ENCODE measurements around the gene TIMM8B. TPM values are rescaled to one million over a fixed set of nuclear protein-coding genes. Genes with fewer than 3 reads are reported as not detected.
"Not testable (repeated sequence)": the region's sequence is repeated elsewhere in the genome, so short reads cannot be mapped to it uniquely, and the experiment has no call there.

Gene TIMM8B
- total and polyA plus RNA-seq, 5 donors: 88.8 to 167 (median 92.2) TPM

DNA sequence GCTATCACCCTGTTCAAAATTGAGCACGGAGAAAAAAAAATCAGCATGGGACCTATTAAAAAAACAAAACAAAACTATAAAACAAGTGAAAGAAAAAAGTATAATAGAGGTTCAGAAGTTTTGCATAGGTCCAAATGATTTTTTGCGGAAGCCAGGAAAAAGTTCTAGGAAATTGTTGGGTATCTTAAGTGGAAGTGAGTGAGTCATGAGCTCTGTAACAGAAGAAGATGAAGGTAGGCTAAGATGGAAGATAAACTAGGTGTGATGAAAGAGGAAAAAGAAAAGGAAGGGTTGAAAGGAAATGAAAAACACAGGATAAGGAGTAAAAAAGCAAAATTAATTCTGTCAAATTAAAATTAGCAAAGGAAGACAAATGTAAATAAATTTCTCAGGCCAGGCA is 27.9 kb upstream of the TIMM8B start:
- ATAC-seq (no peak), DNase-seq (no peak)
- intact Hi-C loops (cut with DNase I): loop anchor here in 3 of 4 donors (5.0 to 10.0 kb wide), 2 partner anchors 60 to 63 kb away; partner anchors contain the start of gene BCO2 (in 3 of the 3)
- no peaks in the 10 kb centered on the region for H3K27me3 ChIP-seq (ENCODE audit: control insufficient read depth, insufficient read depth)
- no peaks in the 10 kb centered on the region for H3K9me3 ChIP-seq (ENCODE audit: control insufficient read depth, low read length)
- no peak overlapping the region for H3K4me3 ChIP-seq (ENCODE audit: low read length)
- no peak overlapping the region for H3K27ac ChIP-seq (ENCODE audit: low read length)
- peaks cover 1% of the 10 kb centered on the region for H3K4me1 ChIP-seq (ENCODE audit: control insufficient read depth, insufficient read depth, low read length)
- WGBS: 86% methylated on average over 2 of the region's 2 CpGs

DNA sequence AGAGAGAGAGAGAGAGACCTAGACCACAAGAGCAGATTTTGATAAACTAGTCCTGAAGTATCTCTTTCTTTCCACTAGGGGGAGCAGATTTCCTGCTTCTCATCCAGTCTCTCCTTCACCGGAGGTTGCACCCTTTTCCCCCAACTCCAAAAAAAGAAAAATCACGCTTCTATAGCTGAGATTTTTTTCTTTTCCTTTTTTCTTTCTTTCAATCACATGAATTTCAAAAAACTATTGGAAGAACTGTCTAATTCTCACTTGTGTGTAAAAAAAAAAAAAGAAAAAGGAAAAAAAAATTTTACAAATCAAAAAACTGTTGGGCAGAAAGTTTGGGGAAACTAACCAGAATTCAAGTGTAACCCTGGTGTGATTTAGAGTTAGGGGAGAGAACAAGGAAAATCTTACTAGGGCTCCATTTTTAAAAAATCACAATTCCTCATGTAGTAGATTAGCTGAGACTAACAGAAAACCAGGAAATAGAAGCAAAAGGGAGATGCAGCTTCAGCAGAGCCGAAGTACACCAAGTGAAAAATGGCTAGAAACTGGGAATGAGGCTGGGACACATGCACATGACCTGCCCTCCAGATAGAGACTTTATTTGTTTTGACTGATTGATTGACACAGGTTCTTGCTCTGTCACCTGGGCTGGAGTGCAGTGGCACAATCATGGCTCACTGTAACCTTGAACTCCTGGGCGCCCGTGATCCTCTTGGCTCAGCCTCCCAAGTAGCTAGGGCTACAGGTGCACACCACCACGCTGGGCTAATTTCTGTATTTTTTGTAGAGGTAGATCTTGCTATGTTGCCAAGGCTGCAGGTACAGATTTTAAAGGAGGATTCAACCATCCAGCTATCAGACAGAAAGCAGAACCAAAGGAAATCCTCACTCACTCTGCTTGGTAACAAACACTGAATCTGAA is 27.2 kb upstream of the TIMM8B start:
- no peak overlapping the region for H3K27ac ChIP-seq (ENCODE audit: low read length)
- H3K9me3 ChIP-seq (ENCODE audit: control insufficient read depth, low read length): no peaks in the 10 kb centered on the region
- H3K4me3 ChIP-seq (ENCODE audit: low read length): no peak overlapping the region
- intact Hi-C loops (cut with DNase I): loop anchor here in 3 of 4 donors (5.0 to 10.0 kb wide), 2 partner anchors 61 to 64 kb away; partner anchors contain the start of gene BCO2 (in 3 of the 3)
- ATAC-seq (peak; percentile 60 to 79), DNase-seq (no peak)
- 60% methylated on average over 6 of the region's 6 CpGs for WGBS
- peaks cover 1% of the 10 kb centered on the region for H3K4me1 ChIP-seq (ENCODE audit: control insufficient read depth, insufficient read depth, low read length)
- H3K27me3 ChIP-seq (ENCODE audit: control insufficient read depth, insufficient read depth): no peaks in the 10 kb centered on the region

DNA sequence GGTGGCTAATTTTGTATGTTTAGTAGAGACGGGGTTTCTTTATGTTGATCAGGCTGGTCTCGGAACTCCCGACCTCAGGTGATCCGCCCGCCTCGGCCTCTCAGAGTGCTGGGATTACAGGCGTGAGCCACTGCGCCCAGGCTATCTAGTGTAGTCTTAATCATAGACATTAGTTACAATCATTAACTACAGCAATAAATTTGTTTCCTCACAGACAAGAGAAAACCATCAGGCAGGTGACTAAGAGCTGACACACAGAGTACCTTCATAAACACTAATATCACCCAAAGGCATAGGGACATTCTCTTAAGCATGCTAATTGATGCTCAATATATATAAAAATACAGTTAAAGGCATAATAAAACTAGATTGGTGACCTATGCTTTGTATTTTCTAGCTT is 19.5 kb upstream of the TIMM8B start:
- H3K4me3 ChIP-seq (ENCODE audit: low read length): no peak overlapping the region
- no peaks in the 10 kb centered on the region for H3K9me3 ChIP-seq (ENCODE audit: control insufficient read depth, low read length)
- no peaks in the 10 kb centered on the region for H3K27me3 ChIP-seq (ENCODE audit: control insufficient read depth, insufficient read depth)
- DNase-seq (no peak), ATAC-seq (no peak)
- intact Hi-C loops (cut with DNase I): no loop called here
- WGBS: 95% methylated on average over 8 of the region's 8 CpGs
- H3K4me1 ChIP-seq (ENCODE audit: control insufficient read depth, insufficient read depth, low read length): no peaks in the 10 kb centered on the region
- no peak overlapping the region for H3K27ac ChIP-seq (ENCODE audit: low read length)

DNA sequence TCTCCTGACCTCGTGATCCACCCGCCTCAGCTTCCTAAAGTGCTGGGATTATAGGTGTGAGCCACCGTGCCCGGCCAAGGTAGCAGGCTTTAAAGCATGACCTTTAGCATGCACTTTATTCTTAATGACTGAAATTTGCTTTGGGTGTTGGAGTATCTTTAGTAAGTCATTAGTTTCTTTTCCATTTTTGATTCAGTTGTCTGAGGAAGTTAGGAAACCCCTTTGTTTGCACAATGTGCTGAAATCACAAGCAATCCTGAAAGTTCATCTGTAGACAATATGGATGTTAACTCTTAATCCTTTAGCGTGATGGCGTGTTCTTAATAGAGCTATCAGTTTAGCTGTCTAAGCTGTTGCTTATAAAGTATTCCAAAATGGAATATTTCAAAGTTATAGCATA is 16.9 kb upstream of the TIMM8B start:
- Histone ChIP-seq H3K9me3 (ENCODE audit: control insufficient read depth, low read length) (no peaks in the 10 kb centered on the region), H3K4me3 (ENCODE audit: low read length) (no peak overlapping the region), H3K4me1 (ENCODE audit: control insufficient read depth, insufficient read depth, low read length) (no peaks in the 10 kb centered on the region), H3K27me3 (ENCODE audit: control insufficient read depth, insufficient read depth) (no peaks in the 10 kb centered on the region), H3K27ac (ENCODE audit: low read length) (no peak overlapping the region)
- DNase-seq (no peak), ATAC-seq (no peak)
- intact Hi-C loops (cut with DNase I): no loop called here
- WGBS: 89% methylated on average over 6 of the region's 6 CpGs

DNA sequence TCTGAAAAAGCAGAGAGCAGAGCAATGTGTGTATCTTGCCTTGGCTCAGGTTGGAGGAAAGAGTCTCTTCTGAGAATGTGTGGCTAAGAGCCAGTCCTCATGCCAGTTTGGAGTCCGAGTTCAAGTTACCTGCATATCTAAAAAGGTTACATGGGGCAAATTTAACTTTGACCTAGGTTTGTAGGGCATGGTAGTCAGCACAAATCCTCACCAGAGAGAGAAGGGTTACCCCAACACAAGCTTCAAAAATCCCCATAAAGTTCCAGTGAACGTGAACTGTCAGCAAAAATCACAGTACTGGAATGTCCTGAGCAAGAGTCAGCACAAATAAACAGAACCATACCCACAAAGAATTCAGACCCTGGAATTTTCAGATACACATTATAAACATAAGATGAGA is 13.9 kb upstream of the TIMM8B start:
- WGBS: 41% methylated on average over 2 of the region's 2 CpGs
- Histone ChIP-seq H3K4me1 (ENCODE audit: control insufficient read depth, insufficient read depth, low read length) (no peaks in the 10 kb centered on the region), H3K27me3 (ENCODE audit: control insufficient read depth, insufficient read depth) (no peaks in the 10 kb centered on the region), H3K27ac (ENCODE audit: low read length) (no peak overlapping the region), H3K9me3 (ENCODE audit: control insufficient read depth, low read length) (no peaks in the 10 kb centered on the region), H3K4me3 (ENCODE audit: low read length) (no peak overlapping the region)
- ATAC-seq (no peak), DNase-seq (no peak)
- intact Hi-C loops (cut with DNase I): no loop called here

DNA sequence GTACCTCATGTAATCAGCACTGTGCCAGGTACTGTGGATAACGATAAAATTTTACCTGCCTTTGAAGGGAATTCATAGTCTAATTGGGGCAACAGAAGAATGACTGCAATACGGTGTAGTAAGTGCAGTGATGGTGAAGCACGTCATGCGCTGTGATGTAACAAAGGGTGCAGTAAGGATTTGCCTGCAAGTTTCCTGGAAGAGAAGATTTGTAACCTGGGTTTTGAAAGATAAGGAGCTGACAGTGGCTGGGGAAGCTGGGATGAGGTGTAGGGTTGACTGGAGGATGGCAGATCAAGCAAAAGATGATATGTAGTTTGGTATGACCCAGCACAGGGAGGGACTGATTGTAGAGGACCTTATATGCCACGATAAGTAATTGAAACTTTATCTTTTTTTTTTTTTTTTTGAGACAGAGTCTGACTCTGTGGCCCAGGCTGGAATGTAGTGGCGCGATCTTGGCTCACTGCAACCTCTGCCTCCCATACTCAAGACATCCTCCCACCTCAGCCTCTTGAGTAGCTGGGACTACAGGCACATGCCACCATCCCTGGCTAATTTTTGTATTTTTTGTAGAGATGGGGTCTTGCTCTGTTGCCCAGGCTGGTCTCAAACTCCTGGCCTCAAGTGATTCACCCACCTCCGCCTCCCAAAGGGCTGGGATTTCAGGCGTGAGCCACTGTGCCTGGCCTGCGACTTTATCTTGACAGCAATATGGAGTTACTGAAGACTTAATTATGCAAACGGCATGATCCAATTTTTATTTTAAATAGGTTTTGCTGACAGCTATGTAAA is 11.4 kb upstream of the TIMM8B start:
- Histone ChIP-seq H3K4me1 (ENCODE audit: control insufficient read depth, insufficient read depth, low read length) (no peaks in the 10 kb centered on the region), H3K27me3 (ENCODE audit: control insufficient read depth, insufficient read depth) (no peaks in the 10 kb centered on the region), H3K9me3 (ENCODE audit: control insufficient read depth, low read length) (no peaks in the 10 kb centered on the region), H3K27ac (ENCODE audit: low read length) (no peak overlapping the region), H3K4me3 (ENCODE audit: low read length) (no peak overlapping the region)
- no peak for ATAC-seq
- intact Hi-C loops (cut with DNase I): no loop called here
- no peak for DNase-seq
- WGBS: 89% methylated on average over 11 of the region's 11 CpGs

DNA sequence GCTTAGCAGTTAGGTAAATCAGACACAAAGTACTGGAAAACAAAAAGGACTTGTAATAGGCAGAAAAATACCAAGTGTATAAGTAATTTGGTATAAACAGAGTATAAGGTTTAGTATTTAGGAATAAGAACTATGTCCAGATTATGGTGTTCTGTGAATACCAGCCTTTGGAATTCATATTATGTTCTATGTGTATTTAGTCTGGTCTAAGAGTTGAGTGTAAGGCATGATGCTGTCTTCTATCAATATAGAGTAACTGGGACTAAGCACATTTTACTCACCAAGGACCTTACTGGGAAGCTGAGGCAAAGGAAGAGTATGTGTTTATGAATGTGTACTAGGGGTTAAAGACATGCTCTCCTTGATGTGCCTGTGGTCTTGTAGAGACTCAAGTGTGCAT is 9.6 kb upstream of the TIMM8B start:
- Histone ChIP-seq H3K4me1 (ENCODE audit: control insufficient read depth, insufficient read depth, low read length) (no peaks in the 10 kb centered on the region), H3K27me3 (ENCODE audit: control insufficient read depth, insufficient read depth) (no peaks in the 10 kb centered on the region), H3K9me3 (ENCODE audit: control insufficient read depth, low read length) (no peaks in the 10 kb centered on the region), H3K27ac (ENCODE audit: low read length) (no peak overlapping the region), H3K4me3 (ENCODE audit: low read length) (no peak overlapping the region)
- DNase-seq: no peak
- ATAC-seq: no peak
- intact Hi-C loops (cut with DNase I): no loop called here

DNA sequence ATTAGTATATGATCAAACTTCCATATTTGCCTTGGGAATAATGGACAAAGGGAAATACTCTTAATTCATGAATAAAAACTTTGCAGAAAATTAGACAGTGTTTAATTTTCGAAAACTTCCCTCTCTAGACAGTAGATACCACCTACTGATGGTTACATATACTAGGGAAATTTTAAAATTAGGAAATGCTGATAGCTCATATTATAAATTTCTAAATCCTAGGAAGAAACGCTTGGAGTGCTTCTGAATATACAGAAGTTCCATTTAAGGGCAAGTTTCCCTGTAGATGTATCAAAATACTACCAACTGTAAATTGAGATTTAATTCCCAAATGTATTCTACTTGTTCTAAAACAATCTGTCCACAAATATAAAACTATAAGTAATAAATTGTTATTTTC is 8.7 kb upstream of the TIMM8B start:
- H3K9me3 ChIP-seq (ENCODE audit: control insufficient read depth, low read length); H3K27me3 ChIP-seq (ENCODE audit: control insufficient read depth, insufficient read depth); intact Hi-C loops (cut with DNase I); DNase-seq; ATAC-seq; H3K4me1 ChIP-seq (ENCODE audit: control insufficient read depth, insufficient read depth, low read length); H3K27ac ChIP-seq (ENCODE audit: low read length); H3K4me3 ChIP-seq (ENCODE audit: low read length): not testable (repeated sequence)
- WGBS: 97% methylated on average over 2 of the region's 2 CpGs

DNA sequence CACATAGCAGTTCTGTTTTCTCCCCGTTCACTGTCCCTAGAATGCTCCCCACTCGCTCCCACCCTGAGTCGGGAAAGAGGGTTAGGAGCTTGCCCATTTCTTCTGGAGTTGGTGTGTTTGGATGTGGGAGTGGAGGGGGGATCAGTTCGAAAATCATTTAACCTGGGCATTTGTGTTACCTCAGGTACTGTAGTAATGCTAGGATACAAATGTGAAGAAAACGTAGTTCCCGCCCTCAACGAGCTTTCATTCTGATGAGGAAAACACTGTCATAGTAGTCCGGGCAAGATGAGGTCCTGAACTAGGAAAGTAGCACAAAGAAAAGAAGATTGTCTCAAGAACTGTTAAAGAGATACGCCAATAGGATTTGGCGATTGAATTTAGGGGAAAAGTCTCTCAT is 656 bp upstream of the TIMM8B start:
- WGBS: 16% methylated on average over 10 of the region's 10 CpGs
- ATAC-seq (peak; percentile 12 to 15), DNase-seq (no peak)
- Histone ChIP-seq H3K27ac (ENCODE audit: low read length) (peak overlapping the region; percentile 89), H3K9me3 (ENCODE audit: control insufficient read depth, low read length) (no peaks in the 10 kb centered on the region), H3K4me1 (ENCODE audit: control insufficient read depth, insufficient read depth, low read length) (peaks cover 2% of the 10 kb centered on the region), H3K27me3 (ENCODE audit: control insufficient read depth, insufficient read depth) (no peaks in the 10 kb centered on the region), H3K4me3 (ENCODE audit: low read length) (peak overlapping the region; percentile 97)
- intact Hi-C loops (cut with DNase I): no loop called here

DNA sequence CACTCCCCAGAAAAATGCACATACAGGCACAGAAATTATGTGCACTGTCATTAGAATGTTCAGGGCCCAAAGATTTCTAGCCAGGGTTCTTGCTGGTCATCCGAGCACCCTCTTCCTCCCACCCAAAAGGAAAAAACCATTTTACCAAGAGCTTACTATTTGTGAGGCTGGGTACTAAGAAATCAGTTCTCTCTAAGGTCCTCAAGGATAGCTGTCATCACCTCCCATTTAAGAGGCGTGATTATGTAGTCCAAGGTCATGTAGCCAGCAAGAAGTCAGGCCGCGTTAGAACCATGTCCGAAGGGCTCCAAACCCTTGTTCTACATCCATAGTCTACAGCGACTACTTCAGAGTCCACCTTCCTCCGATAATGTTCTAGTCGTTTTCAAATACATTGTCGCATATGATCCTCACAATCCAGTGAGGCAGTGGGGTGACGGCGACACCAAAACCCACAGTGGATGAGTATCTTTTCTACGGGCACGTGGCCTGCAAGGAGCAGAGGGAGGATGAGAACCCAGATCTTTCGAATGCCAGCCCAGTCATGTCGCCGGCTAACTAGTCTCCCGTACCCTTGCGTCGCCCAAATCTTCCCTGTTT is 634 bp downstream of the TIMM8B start:
- ATAC-seq (peak; percentile 24 to 52), DNase-seq (no peak)
- WGBS: 3% methylated on average over 19 of the region's 19 CpGs
- Histone ChIP-seq H3K27me3 (ENCODE audit: control insufficient read depth, insufficient read depth) (no peaks in the 10 kb centered on the region), H3K9me3 (ENCODE audit: control insufficient read depth, low read length) (no peaks in the 10 kb centered on the region), H3K4me3 (ENCODE audit: low read length) (peak overlapping the region; percentile 97), H3K4me1 (ENCODE audit: control insufficient read depth, insufficient read depth, low read length) (peaks cover 2% of the 10 kb centered on the region), H3K27ac (ENCODE audit: low read length) (peak overlapping the region; percentile 33)
- intact Hi-C loops (cut with DNase I): no loop called here

DNA sequence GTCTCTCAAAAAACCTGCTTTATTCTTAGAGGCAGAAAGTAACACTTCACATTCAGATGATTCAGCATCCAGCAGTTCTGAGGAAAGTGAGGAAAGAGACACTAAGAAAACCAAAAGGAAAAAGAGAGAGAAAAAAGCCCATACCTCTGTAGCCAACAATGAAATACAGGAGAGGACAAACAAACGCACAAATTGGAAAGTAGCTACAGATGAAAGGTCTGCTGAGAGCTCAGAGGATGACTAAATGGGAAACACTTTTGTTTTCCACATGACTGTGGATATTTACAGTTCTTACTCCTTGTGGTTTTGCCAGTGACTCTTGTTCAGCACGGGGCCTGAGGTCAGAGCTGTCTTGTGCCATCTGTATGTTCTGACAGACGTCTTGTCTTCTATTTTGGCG is 3.8 kb downstream of the TIMM8B start:
- 72% methylated on average over 4 of the region's 4 CpGs for WGBS
- Histone ChIP-seq H3K27ac (ENCODE audit: low read length) (no peak overlapping the region), H3K9me3 (ENCODE audit: control insufficient read depth, low read length) (no peaks in the 10 kb centered on the region), H3K27me3 (ENCODE audit: control insufficient read depth, insufficient read depth) (no peaks in the 10 kb centered on the region), H3K4me1 (ENCODE audit: control insufficient read depth, insufficient read depth, low read length) (no peaks in the 10 kb centered on the region), H3K4me3 (ENCODE audit: low read length) (no peak overlapping the region)
- ATAC-seq (no peak), DNase-seq (no peak)
- intact Hi-C loops (cut with DNase I): no loop called here
